GM12891 (cell line): ENCODE data around the gene TGFBR3.

ENCODE experiments used
- POLR2A ChIP-seq: IDR thresholded peaks from 2 replicates; pipeline ENCODE4 v1.6.1; 2011; ENCODE audit warnings: low read depth, low read length, control low read depth
- POLR2AphosphoS5 ChIP-seq: IDR thresholded peaks from 2 replicates; pipeline ENCODE4 v1.6.1; 2011; ENCODE audit warnings: low read depth, low read length, control low read depth
- POU2F2 ChIP-seq: IDR thresholded peaks from 2 replicates; pipeline ENCODE4 v1.6.1; 2011; ENCODE audit warnings: low read depth, mild to moderate bottlenecking, control low read depth, low read length, moderate library complexity
- SPI1 ChIP-seq: IDR thresholded peaks from 2 replicates; pipeline ENCODE4 v1.6.1; 2011; ENCODE audit warnings: low read depth, low read length, control low read depth
- TAF1 ChIP-seq: IDR thresholded peaks from 2 replicates; pipeline ENCODE4 v1.6.1; 2011; ENCODE audit warnings: low read depth, low read length, control low read depth

- no peak for TF ChIP-seq POLR2A
- TF ChIP-seq POU2F2, result no peak
- TF ChIP-seq POLR2AphosphoS5, result no peak
- no peak for TF ChIP-seq TAF1
- no peak for TF ChIP-seq SPI1
These were observed 168.1 kb downstream of the TGFBR3 start for GRCh38 chr1:91717839-91718238.
